Measurements from ENCODE around the gene RNF168. TPM values are rescaled to one million over a fixed set of nuclear protein-coding genes. Genes with fewer than 3 reads are reported as not detected.
"Not testable (repeated sequence)": the region's sequence is repeated elsewhere in the genome, so short reads cannot be mapped to it uniquely, and the experiment has no call there.

Gene RNF168
- polyA plus RNA-seq, 1 donor (not counting 4 experiments of a cell fraction or from before 2014, with no cell fraction given) = 7.2 TPM

GRCh38 chr3:196549312-196549711 lies 45.7 kb upstream of the RNF168 start:
- H3K4me1 ChIP-seq (ENCODE audit: control insufficient read depth, extremely low read depth, insufficient read depth, low read length); H3K27me3 ChIP-seq (ENCODE audit: control insufficient read depth, extremely low read depth, insufficient read depth, low read length); H3K27ac ChIP-seq (ENCODE audit: control insufficient read depth, insufficient read depth, low read length); FAIRE-seq; H4K20me1 ChIP-seq (ENCODE audit: control insufficient read depth, extremely low read depth, insufficient read depth, low read length); H3K4me3 ChIP-seq (ENCODE audit: control insufficient read depth in 2 of 3, extremely low read depth in 1 of 3, insufficient read depth in 2 of 3, low read depth in 1 of 3, low read length in 3 of 3); DNase-seq (ENCODE audit: low read depth, low spot score); H2AFZ ChIP-seq (ENCODE audit: control insufficient read depth, low read length); H3K9ac ChIP-seq (ENCODE audit: control insufficient read depth, extremely low read depth, insufficient read depth, low read length); H3K9me1 ChIP-seq (ENCODE audit: control insufficient read depth, extremely low read depth, insufficient read depth, low read length); dilution Hi-C loops (cut with MboI; ENCODE audit: extremely low pct_ligation_motif_present, low sequenced_read_pairs); H3K36me3 ChIP-seq (ENCODE audit: control insufficient read depth in 2 of 2, extremely low read depth in 1 of 2, insufficient read depth in 2 of 2, low read length in 2 of 2); H3K9me3 ChIP-seq (ENCODE audit: control insufficient read depth, low read depth, low read length); H3K4me2 ChIP-seq (ENCODE audit: control insufficient read depth, extremely low read depth, insufficient read depth, low read depth, low read length); H3K79me2 ChIP-seq (ENCODE audit: control insufficient read depth, insufficient read depth, low read length): not testable (repeated sequence)

GRCh38 chr3:196547067-196547466 lies 43.5 kb upstream of the RNF168 start:
- Histone ChIP-seq H3K9ac (ENCODE audit: control insufficient read depth, extremely low read depth, insufficient read depth, low read length) (no peak overlapping the region), H4K20me1 (ENCODE audit: control insufficient read depth, extremely low read depth, insufficient read depth, low read length) (no peaks in the 10 kb centered on the region), H3K9me1 (ENCODE audit: control insufficient read depth, extremely low read depth, insufficient read depth, low read length) (no peaks in the 10 kb centered on the region), H2AFZ (ENCODE audit: control insufficient read depth, low read length) (no peak overlapping the region), H3K4me2 (ENCODE audit: control insufficient read depth, extremely low read depth, insufficient read depth, low read depth, low read length) (no peak overlapping the region), H3K27me3 (ENCODE audit: control insufficient read depth, extremely low read depth, insufficient read depth, low read length) (no peaks in the 10 kb centered on the region), H3K4me1 (ENCODE audit: control insufficient read depth, extremely low read depth, insufficient read depth, low read length) (no peaks in the 10 kb centered on the region), H3K36me3 (ENCODE audit: control insufficient read depth in 2 of 2, extremely low read depth in 1 of 2, insufficient read depth in 2 of 2, low read length in 2 of 2) (no peaks in the 10 kb centered on the region), H3K27ac (ENCODE audit: control insufficient read depth, insufficient read depth, low read length) (no peak overlapping the region), H3K79me2 (ENCODE audit: control insufficient read depth, insufficient read depth, low read length) (no peaks in the 10 kb centered on the region), H3K4me3 (ENCODE audit: control insufficient read depth in 2 of 3, extremely low read depth in 1 of 3, insufficient read depth in 2 of 3, low read depth in 1 of 3, low read length in 3 of 3) (no peak overlapping the region), H3K9me3 (ENCODE audit: control insufficient read depth, low read depth, low read length) (no peaks in the 10 kb centered on the region)
- DNase-seq (ENCODE audit: low read depth, low spot score) = no peak
- TF ChIP-seq CTCF (optimal IDR thresholded peaks at IDR 0.05 in 1 of 3, IDR thresholded peaks at IDR 0.05 in 1 of 3, conservative IDR thresholded peaks at IDR 0.05 in 1 of 3; ENCODE audit: extremely low read depth in 1 of 3, insufficient read depth in 2 of 3, low read length in 3 of 3) = no peak
- TF ChIP-seq EZH2 (IDR thresholded peaks at IDR 0.05; ENCODE audit: low read length) = no peak
- dilution Hi-C loops (cut with MboI; ENCODE audit: extremely low pct_ligation_motif_present, low sequenced_read_pairs) = no loop called here
- FAIRE-seq = no peak

DNA sequence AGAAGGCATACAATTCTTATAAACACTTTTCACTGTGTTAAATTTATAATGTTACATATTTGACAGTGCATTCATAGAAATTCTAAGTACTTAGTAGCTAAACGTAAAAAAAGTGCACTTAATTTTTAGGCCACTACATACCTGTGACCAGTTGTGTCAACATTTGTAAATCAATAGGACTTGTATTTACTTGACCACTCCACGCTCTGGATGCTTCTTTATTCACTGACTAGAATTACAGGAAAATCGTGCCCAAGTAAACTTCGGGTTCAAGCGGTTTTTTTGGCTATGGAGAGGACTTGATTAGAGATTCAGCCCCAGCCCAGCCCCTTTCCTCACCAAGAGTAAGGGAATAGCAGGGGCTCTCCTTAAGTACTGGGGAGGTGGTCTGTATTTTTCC lies 43.0 kb upstream of the RNF168 start:
- no peak for TF ChIP-seq EZH2 (IDR thresholded peaks at IDR 0.05; ENCODE audit: low read length)
- TF ChIP-seq CTCF (optimal IDR thresholded peaks at IDR 0.05 in 1 of 3, IDR thresholded peaks at IDR 0.05 in 1 of 3, conservative IDR thresholded peaks at IDR 0.05 in 1 of 3; ENCODE audit: extremely low read depth in 1 of 3, insufficient read depth in 2 of 3, low read length in 3 of 3) = no peak
- Histone ChIP-seq H4K20me1 (ENCODE audit: control insufficient read depth, extremely low read depth, insufficient read depth, low read length) (no peaks in the 10 kb centered on the region), H3K4me1 (ENCODE audit: control insufficient read depth, extremely low read depth, insufficient read depth, low read length) (no peaks in the 10 kb centered on the region)

More for the DNA sequence above, 43.0 kb upstream of the RNF168 start:
- H3K27ac ChIP-seq (ENCODE audit: control insufficient read depth, insufficient read depth, low read length) = no peak overlapping the region
- no peaks in the 10 kb centered on the region for H3K79me2 ChIP-seq (ENCODE audit: control insufficient read depth, insufficient read depth, low read length)
- dilution Hi-C loops (cut with MboI; ENCODE audit: extremely low pct_ligation_motif_present, low sequenced_read_pairs) = no loop called here
- no peak overlapping the region for H3K9ac ChIP-seq (ENCODE audit: control insufficient read depth, extremely low read depth, insufficient read depth, low read length)
- H3K9me1 ChIP-seq (ENCODE audit: control insufficient read depth, extremely low read depth, insufficient read depth, low read length) = no peaks in the 10 kb centered on the region
- DNase-seq (ENCODE audit: low read depth, low spot score) = no peak
- H3K4me2 ChIP-seq (ENCODE audit: control insufficient read depth, extremely low read depth, insufficient read depth, low read depth, low read length) = no peak overlapping the region
- no peaks in the 10 kb centered on the region for H3K27me3 ChIP-seq (ENCODE audit: control insufficient read depth, extremely low read depth, insufficient read depth, low read length)
- no peaks in the 10 kb centered on the region for H3K9me3 ChIP-seq (ENCODE audit: control insufficient read depth, low read depth, low read length)
- no peaks in the 10 kb centered on the region for H3K36me3 ChIP-seq (ENCODE audit: control insufficient read depth in 2 of 2, extremely low read depth in 1 of 2, insufficient read depth in 2 of 2, low read length in 2 of 2)
- H2AFZ ChIP-seq (ENCODE audit: control insufficient read depth, low read length) = no peak overlapping the region
- H3K4me3 ChIP-seq (ENCODE audit: control insufficient read depth in 2 of 3, extremely low read depth in 1 of 3, insufficient read depth in 2 of 3, low read depth in 1 of 3, low read length in 3 of 3) = no peak overlapping the region
- no peak for FAIRE-seq
